ENCODE measurements around the gene INPP5A.
"Not testable (repeated sequence)": the region's sequence is repeated elsewhere in the genome, so short reads cannot be mapped to it uniquely, and the experiment has no call there.

INPP5A gene

DNA sequence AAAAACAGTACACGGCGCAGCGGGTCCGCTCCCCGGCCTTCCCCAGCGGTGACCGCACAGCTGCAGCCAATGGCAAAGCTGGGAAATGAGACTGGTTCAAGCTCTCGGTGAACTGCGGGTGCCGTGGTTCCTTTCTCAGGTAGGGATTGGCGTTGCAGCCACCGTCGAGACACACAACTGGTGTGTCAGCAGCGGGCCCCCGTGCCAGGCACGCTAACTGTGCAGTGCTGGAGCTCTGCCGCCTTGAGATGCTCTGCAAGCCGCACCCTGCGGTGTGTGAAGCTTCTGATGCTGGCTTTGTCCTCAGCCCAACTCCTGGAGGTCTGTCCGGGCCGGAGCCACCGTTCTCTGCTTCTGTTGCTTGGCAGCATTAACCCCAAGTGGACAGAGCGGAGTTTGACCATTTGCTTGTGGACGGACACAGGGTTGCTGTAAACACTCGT, 269.0 kb downstream of the INPP5A start:
- in situ Hi-C loops (cut with MboI; ENCODE audit: low sequenced_read_pairs), result no loop called here

DNA sequence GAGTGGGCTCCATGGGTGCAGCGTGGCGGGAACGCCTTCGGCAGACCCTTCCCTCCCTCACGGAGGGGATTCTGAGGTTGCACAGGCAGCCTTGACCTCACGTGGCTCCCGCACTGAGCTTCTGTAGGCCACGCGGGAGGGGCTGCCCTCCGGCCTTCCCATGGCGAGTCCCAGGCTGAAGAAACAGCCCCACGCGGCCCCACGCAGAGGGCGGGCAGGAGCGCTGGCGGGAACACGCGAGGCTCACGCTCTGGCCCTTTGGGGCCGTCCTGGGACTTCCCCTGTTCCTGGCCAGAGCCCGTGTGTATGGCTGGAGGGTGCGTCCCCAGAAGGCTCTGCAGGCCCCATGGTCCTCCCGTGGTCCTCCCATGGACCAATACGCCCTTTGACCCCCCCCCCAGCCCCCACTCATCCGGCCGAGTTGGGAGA, 270.0 kb downstream of the INPP5A start:
- in situ Hi-C loops (cut with MboI; ENCODE audit: low sequenced_read_pairs), result no loop called here

- in situ Hi-C loops (cut with MboI; ENCODE audit: low sequenced_read_pairs), result no loop called here
These were observed 271.0 kb downstream of the INPP5A start for GRCh38 chr10:132808383-132809231.

DNA sequence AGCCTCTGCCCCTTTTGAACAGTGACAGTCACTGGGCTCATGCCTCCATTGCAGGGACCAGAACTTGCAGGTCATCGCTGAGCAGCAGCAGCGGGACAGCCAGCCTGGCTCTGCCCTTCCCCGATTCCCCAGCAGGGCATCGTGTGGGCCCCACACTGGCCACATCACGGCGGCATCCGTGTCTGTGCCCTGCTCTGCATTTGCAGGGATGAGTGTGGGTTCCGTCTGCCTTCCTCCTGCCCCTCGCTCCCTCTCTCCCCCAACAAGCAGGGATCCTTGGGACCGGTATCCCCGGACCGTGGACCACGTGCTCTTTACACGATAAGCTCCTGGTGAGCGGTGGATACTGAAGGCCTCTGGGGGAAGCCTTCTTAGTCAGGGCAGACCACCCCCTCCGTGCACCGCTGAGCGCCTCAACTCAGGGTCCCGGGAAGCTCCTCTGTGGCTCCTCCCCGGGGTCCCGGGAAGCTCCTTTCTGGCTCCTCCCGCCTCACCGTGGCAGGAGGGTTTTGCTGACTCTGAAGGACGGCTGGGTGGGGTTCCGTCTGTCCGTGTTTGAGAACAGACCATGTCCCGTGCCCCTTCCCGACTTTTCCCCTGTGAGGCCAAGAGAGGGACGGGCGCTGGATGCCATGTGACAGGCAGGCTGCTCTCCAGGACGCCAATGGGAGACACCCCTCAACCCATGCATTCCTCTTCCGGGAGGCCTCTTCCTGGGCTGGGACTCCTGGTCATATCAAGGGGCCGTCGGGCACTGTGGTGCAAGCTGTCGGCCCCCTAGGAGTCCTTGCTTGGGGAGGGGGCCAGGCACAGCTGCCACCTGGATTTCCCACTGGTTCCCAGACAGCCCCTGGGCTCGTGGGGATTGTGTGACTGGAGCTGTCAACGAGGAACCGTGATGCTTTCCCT, 271.9 kb downstream of the INPP5A start:
- in situ Hi-C loops (cut with MboI; ENCODE audit: low sequenced_read_pairs), result no loop called here

- in situ Hi-C loops (cut with MboI; ENCODE audit: low sequenced_read_pairs), result no loop called here
These were observed 272.7 kb downstream of the INPP5A start for GRCh38 chr10:132810141-132810806.

DNA sequence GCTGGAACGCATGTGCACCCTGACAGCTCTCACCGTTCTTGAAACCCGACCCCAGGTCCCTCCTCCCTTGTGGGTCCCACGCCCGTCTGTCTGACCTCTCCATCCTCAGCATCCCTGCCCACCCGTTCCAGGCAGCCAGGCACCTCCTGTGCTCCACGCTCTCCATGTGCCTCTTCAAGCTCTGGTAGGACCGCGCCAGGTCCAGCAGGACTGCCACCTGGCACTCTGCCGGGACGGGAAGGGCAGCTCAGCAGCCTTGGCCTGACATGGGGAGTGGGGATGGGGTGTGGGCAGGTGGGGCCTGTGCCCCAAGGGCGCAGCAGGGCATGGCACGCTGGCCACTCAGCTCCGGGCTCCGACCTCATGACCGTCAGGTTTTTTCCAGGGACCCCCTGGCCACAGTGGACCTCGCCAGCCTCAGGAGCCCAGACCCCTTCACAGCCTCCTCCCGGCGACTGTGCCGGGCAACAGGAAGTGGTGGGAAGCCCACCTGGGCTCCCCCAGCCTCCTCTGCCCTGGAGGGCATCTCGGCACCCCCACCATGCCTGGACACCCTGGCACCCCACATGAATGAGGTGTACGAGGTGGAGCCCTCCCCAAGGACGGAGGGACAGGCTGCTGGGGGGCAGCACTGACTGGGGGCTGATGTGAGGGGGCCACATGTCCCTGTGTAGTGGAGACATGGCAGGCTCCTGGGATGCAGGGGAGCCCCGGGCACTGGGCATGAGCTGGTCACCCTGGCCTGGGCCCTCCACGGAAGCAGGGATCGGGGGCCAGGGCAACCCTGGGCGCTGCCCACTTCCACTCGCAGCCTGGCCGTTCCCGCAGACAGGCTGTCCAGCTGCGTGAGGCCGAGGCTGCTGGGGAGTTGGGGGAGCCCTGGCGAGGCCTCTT, 273.5 kb downstream of the INPP5A start:
- in situ Hi-C loops (cut with MboI; ENCODE audit: low sequenced_read_pairs), result no loop called here

- in situ Hi-C loops (cut with MboI; ENCODE audit: low sequenced_read_pairs), result no loop called here
These were observed 274.4 kb downstream of the INPP5A start for GRCh38 chr10:132811891-132812481.

GRCh38 chr10:132812520-132812919, 274.9 kb downstream of the INPP5A start:
- in situ Hi-C loops (cut with MboI; ENCODE audit: low sequenced_read_pairs), result no loop called here

DNA sequence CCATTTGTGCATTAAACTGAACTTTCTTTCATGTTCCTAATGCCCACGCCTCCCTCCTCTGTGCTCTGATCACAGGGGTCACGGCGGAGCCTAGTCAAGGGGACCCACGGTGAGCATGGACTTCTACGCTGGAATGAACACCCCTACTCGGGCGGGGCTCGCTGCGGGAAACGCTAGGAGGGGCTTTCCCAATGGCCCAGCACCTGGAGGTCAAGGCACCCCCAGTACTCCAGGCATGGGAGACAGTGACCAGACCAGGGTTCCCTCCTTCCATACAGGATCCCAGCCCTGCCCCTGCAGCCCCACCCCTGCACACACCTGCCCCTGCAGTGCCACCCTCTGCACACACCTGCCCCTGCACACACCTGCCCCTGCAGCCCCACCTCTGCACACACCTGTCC, 275.4 kb downstream of the INPP5A start:
- in situ Hi-C loops (cut with MboI; ENCODE audit: low sequenced_read_pairs), result no loop called here

- in situ Hi-C loops (cut with MboI; ENCODE audit: low sequenced_read_pairs), result no loop called here
These were observed 276.2 kb downstream of the INPP5A start for GRCh38 chr10:132813560-132814468.

DNA sequence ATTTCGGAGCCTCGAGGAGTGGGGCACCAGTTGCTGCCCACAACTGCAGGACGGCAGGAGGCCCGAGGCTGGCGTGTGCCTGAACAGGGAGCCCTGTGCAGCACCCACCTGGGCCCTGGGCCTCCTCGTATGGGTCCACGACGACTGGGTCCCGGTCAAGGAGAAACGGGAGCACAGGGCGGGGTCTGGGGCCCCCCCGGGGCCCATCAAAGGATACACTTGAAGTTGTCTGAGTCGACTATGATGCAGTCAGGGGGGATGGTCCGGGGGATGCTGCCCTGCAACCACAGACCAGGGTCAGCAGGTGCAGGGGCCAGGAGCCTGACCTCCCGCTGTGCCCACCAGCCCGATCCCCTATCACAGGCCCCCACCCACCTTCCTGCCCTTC, 276.9 kb downstream of the INPP5A start:
- in situ Hi-C loops (cut with MboI; ENCODE audit: low sequenced_read_pairs), result no loop called here

DNA sequence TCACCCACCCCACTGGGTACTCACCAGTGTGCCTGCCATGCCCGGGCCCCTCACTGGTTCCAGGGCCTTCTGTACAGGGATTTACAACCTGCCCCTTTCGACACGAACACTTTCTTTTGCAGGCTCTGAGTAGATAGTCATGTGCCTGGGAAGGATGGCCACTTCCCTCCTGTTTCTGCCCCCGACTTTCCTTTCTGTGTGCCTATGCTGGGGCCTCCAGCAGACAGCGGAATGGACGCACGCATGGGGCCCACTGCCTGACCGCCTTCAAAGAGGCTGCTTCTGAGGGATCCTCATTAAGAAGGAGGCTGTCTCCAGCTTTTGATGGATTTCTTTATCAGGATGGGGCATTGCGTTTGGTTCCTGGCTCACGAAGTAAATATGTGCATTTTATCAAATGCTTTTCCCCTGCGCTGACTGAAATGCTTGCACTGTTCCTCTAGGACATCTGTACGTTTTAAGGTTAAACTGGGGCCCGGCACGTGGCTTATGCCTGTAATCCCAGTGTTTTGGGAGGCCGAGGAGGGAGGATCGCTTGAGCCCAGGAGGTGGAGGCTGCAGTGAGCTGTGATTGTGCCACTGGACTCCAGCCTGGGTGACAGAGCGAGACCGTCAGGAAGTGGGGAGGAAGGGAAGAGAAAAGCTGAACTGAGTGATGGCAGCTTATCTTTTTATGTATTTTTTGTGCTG, 277.7 kb downstream of the INPP5A start:
- in situ Hi-C loops (cut with MboI; ENCODE audit: low sequenced_read_pairs), result no loop called here

DNA sequence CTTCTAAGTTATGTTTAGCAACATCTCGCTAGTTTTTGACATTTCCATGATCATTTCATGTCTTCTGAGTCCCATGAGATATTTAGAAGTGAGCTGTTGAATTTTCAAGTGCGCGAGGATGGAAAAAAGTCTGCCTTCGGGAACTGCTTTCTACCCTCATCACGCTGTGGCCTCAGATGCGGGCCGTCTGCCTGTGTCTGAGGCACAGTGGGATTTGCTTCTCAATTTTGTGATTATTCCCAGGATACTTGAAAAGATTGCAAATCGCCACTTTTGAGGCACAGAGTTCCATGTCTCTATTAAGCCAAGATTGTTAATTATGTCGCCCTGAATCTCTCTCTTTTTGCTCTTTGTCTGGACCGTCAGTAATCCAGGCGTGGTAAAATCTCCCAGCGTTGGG, 279.1 kb downstream of the INPP5A start:
- in situ Hi-C loops (cut with MboI; ENCODE audit: low sequenced_read_pairs), result no loop called here

DNA sequence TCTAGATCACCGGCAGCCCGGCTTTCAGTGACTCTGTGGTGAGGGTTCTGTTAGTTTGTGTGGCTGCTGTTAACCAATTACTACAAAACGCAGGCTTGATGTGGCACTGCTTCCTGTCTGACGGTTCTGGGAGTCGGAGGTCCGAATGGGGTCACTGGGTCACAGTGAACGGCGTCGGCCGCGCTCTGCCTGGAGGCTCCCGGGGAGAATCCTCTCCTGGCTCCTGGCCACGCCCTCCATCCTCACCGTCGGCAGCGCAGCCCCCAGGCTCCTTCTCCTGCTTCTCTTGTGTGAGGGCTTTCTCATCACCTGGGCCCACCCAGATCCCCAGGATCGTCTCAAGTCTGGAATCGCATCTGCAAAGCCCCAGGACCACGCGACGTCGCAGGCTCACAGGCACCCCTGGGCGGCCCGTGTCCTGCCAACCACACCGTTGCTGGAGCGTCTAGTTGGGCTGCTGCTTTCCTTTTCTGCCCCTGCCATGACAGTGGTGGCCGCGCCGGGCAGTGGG, 280.2 kb downstream of the INPP5A start:
- in situ Hi-C loops (cut with MboI; ENCODE audit: low sequenced_read_pairs), result no loop called here

GRCh38 chr10:132820056-132820455, 282.5 kb downstream of the INPP5A start:
- in situ Hi-C loops (cut with MboI; ENCODE audit: low sequenced_read_pairs), result no loop called here

DNA sequence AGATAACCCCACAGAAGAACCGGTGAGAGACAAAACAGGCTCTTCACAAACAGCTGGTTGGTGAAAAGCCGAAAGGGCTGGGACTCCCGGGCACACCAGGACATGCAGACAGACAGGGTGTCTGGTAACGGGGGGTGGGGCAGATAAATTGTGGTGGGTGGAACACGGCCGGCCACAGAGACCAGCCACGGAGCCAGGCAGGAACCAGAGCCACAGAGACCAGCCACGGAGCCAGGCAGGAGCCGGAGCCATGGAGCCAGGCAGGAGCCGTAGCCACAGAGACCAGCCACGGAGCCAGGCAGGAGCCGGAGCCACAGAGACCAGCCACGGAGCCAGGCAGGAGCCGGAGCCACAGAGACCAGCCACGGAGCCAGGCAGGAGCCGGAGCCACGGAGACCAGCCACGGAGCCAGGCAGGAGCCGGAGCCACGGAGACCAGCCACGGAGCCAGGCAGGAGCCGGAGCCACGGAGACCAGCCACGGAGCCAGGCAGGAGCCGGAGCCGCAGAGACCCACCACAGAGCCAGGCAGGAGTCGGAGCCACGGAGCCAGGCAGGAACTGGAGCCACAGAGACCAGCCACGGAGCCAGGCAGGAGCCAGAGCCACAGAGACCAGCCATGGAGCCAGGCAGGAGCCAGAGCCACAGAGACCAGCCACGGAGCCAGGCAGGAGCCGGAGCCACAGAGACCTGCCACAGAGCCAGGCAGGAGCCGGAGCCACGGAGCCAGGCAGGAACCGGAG, 288.4 kb downstream of the INPP5A start:
- in situ Hi-C loops (cut with MboI; ENCODE audit: low sequenced_read_pairs), result not testable (repeated sequence)
